Loucy (cell line): ENCODE measurements around the gene CSTPP1.

Experiments used
- CTCF ChIP-seq: fragments of 200-600 bp; sonication (generic); conservative IDR thresholded peaks from 2 replicates; pipeline ENCODE4 v1.5.1; 2014; ENCODE audit warnings: mild to moderate bottlenecking, antibody characterized with exemption, low read length
- EZH2phosphoT487 ChIP-seq: fragments of 200-600 bp; IDR thresholded peaks from 2 replicates; pipeline ENCODE4 v1.6.1; 2018; ENCODE audit warnings: antibody characterized with exemption, mild to moderate bottlenecking, moderate library complexity, borderline replicate concordance

- TF ChIP-seq CTCF (no peak), EZH2phosphoT487 (no peak)
Measured at GRCh38 chr11:47130543-47130942, 194.0 kb downstream of the CSTPP1 start.
